Neural progenitor cell (in vitro differentiated cells): ENCODE data around the gene TAF4. TPM values are rescaled to one million over a fixed set of nuclear protein-coding genes. Genes with fewer than 3 reads are reported as not detected.
"Not testable (repeated sequence)": the region's sequence is repeated elsewhere in the genome, so short reads cannot be mapped to it uniquely, and the experiment has no call there.

Experiments
- DNase-seq: peaks from one replicate; pipeline ENCODE4 v3.0.0-alpha.2; 2016; ENCODE audit warnings: low spot score
- H2AFZ ChIP-seq: fragments of 200-600 bp; sonication (generic); replicated peaks from 2 replicates; pipeline ENCODE4 v1.6.1; 2016; ENCODE audit warnings: antibody characterized with exemption
- H3F3A ChIP-seq: fragments of 200-600 bp; sonication (generic); 2 replicates; pipeline ENCODE4 v1.6.1; 2016; ENCODE audit warnings: antibody characterized with exemption, low read depth
- H3K27ac ChIP-seq: fragments of 200-600 bp; sonication (generic); 2 replicates; pipeline ENCODE4 v1.5.1; 2016; ENCODE audit warnings: mild to moderate bottlenecking
- H3K27me3 ChIP-seq: fragments of 200-600 bp; sonication (generic); 2 replicates; pipeline ENCODE4 v1.6.1; 2016; ENCODE audit warnings: mild to moderate bottlenecking, moderate library complexity
- H3K36me3 ChIP-seq: fragments of 200-600 bp; sonication (generic); 2 replicates; pipeline ENCODE4 v1.5.1; 2016
- H3K4me1 ChIP-seq: fragments of 200-600 bp; sonication (generic); 2 replicates; pipeline ENCODE4 v1.6.1; 2016; ENCODE audit warnings: mixed run types
- H3K4me2 ChIP-seq: fragments of 200-600 bp; sonication (generic); 2 replicates; pipeline ENCODE4 v1.6.1; 2016
- H3K4me3 ChIP-seq: fragments of 200-600 bp; sonication (generic); 2 replicates; pipeline ENCODE4 v1.5.1; 2016
- H3K79me2 ChIP-seq: fragments of 200-600 bp; sonication (generic); 2 replicates; pipeline ENCODE4 v1.6.1; 2016; ENCODE audit warnings: low read depth
- H3K9ac ChIP-seq: fragments of 200-600 bp; sonication (generic); 2 replicates; pipeline ENCODE4 v1.6.1; 2016
- H3K9me3 ChIP-seq: fragments of 200-600 bp; sonication (generic); 2 replicates; pipeline ENCODE4 v1.5.1; 2016; ENCODE audit warnings: low read depth
- H4K20me1 ChIP-seq: fragments of 200-600 bp; sonication (generic); 2 replicates; pipeline ENCODE4 v1.6.1; 2016; ENCODE audit warnings: low read depth
- H3K27ac Mint-ChIP-seq: 3 replicates; pipeline ENCODE4 v1.8.0; 2021; ENCODE audit warnings: mixed read lengths
- H3K27me3 Mint-ChIP-seq: 2 replicates; pipeline ENCODE4 v1.8.0; 2022; ENCODE audit warnings: low read depth, mild to moderate bottlenecking, inconsistent platforms, moderate library complexity, mixed read lengths; ENCODE audit not compliant: insufficient read depth
- H3K36me3 Mint-ChIP-seq: 3 replicates; pipeline ENCODE4 v1.8.0; 2021; ENCODE audit warnings: mixed read lengths
- H3K4me1 Mint-ChIP-seq: 3 replicates; pipeline ENCODE4 v1.8.0; 2021; ENCODE audit warnings: mixed read lengths
- H3K4me3 Mint-ChIP-seq: 3 replicates; pipeline ENCODE4 v1.8.0; 2021; ENCODE audit warnings: mild to moderate bottlenecking, moderate library complexity, mixed read lengths
- H3K9me3 Mint-ChIP-seq: 3 replicates; pipeline ENCODE4 v1.8.0; 2020; ENCODE audit warnings: mixed read lengths
- EZH2 ChIP-seq: fragments of 200-600 bp; sonication (generic); IDR thresholded peaks from 2 replicates; pipeline ENCODE4 v1.6.1; 2017; ENCODE audit warnings: antibody characterized with exemption, mild to moderate bottlenecking, moderate library complexity
- EZH2phosphoT487 ChIP-seq: fragments of 200-600 bp; sonication (generic); IDR thresholded peaks from 2 replicates; pipeline ENCODE4 v1.6.1; 2017; ENCODE audit warnings: antibody characterized with exemption
- total RNA-seq: library from RNA; depleted of rRNA; stranded (reverse); fragments of >200 nt; gene quantifications from 2 replicates; pipeline ENCODE4 v1.2.3, GENCODE V29; 2015; ENCODE audit warnings: low replicate concordance
- TF ChIP-seq, protein P1 (sequence below): fragments of 200-600 bp; sonication (generic); IDR thresholded peaks from 2 replicates; pipeline ENCODE4 v1.5.1; 2017; ENCODE audit warnings: antibody characterized with exemption, mild to moderate bottlenecking

TAF4 gene
- total RNA-seq, 1 donor from 2014 or later, result 9.9 TPM

DNA sequence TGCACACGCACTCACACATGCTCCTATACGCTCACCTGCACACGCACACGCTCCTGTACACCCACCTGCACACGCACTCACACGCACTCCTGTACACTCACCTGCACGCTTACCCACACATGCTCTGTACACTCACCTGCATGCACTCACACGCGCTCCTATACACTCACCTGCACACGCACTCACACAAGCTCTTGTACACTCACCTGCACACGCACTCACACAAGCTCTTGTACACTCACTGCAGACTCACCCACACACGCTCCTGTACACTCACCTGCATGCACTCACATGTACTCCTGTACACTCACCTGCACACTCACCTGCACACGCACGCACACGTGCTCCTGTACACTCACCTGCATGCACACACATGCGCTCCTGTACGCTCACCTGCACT is 22.0 kb upstream of the TAF4 start:
- Mint-ChIP-seq H3K4me1 (no peaks in the 10 kb centered on the region), H3K9me3 (no peaks in the 10 kb centered on the region)

DNA sequence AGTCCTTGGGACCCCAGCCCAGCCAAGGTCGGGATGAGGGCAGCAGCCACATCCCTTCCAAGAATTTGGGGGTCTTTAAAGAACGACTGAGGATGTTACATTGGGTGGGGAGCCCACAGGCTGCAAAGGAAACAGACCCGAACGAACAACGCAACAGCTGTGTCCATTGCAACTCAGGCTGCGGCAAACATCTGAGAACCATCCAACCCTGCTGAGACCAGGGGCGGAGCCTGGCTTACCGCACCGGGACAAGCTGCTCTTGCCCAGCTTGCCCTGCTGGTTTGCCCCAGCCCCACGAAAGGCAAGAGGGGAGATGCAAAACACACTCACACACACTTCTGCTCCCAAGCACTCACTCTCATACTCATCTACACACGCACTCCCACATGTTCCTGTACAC is 21.5 kb upstream of the TAF4 start:
- Histone ChIP-seq H3K4me1 (no peaks in the 10 kb centered on the region), H4K20me1 (no peaks in the 10 kb centered on the region), H3K27ac (no peak overlapping the region), H3K4me3 (no peak overlapping the region), H3K27me3 (no peaks in the 10 kb centered on the region), H3K9me3 (no peaks in the 10 kb centered on the region), H3K4me2 (no peak overlapping the region), H3K36me3 (no peaks in the 10 kb centered on the region), H2AFZ (peak overlapping the region; percentile 22), H3K9ac (no peak overlapping the region), H3F3A (no peaks in the 10 kb centered on the region), H3K79me2 (no peaks in the 10 kb centered on the region)
- Mint-ChIP-seq H3K36me3 (no peaks in the 10 kb centered on the region), H3K27ac (no peak overlapping the region), H3K9me3 (no peaks in the 10 kb centered on the region), H3K4me3 (no peak overlapping the region), H3K27me3 (peaks cover 9% of the 10 kb centered on the region), H3K4me1 (no peaks in the 10 kb centered on the region)
- no peak for TF ChIP-seq EZH2phosphoT487
- peak; percentile 24 for DNase-seq

More for the DNA sequence above, 22.0 kb upstream of the TAF4 start:
- H3K27me3 Mint-ChIP-seq, result peaks cover 10% of the 10 kb centered on the region
- Histone ChIP-seq H3F3A (no peaks in the 10 kb centered on the region), H3K27ac (no peak overlapping the region), H3K9ac (no peak overlapping the region), H3K36me3 (no peaks in the 10 kb centered on the region), H3K9me3 (no peaks in the 10 kb centered on the region), H3K4me3 (no peak overlapping the region), H3K4me2 (no peak overlapping the region), H3K27me3 (no peaks in the 10 kb centered on the region), H4K20me1 (no peaks in the 10 kb centered on the region), H3K4me1 (no peaks in the 10 kb centered on the region), H3K79me2 (no peaks in the 10 kb centered on the region), H2AFZ (no peak overlapping the region)
- DNase-seq, result no peak
- no peak overlapping the region for H3K4me3 Mint-ChIP-seq
- TF ChIP-seq EZH2 (no peak), EZH2phosphoT487 (no peak)
- TF ChIP-seq, protein P1, sequence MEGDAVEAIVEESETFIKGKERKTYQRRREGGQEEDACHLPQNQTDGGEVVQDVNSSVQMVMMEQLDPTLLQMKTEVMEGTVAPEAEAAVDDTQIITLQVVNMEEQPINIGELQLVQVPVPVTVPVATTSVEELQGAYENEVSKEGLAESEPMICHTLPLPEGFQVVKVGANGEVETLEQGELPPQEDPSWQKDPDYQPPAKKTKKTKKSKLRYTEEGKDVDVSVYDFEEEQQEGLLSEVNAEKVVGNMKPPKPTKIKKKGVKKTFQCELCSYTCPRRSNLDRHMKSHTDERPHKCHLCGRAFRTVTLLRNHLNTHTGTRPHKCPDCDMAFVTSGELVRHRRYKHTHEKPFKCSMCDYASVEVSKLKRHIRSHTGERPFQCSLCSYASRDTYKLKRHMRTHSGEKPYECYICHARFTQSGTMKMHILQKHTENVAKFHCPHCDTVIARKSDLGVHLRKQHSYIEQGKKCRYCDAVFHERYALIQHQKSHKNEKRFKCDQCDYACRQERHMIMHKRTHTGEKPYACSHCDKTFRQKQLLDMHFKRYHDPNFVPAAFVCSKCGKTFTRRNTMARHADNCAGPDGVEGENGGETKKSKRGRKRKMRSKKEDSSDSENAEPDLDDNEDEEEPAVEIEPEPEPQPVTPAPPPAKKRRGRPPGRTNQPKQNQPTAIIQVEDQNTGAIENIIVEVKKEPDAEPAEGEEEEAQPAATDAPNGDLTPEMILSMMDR, result no peak
- no peaks in the 10 kb centered on the region for H3K36me3 Mint-ChIP-seq
- H3K27ac Mint-ChIP-seq, result no peak overlapping the region

DNA sequence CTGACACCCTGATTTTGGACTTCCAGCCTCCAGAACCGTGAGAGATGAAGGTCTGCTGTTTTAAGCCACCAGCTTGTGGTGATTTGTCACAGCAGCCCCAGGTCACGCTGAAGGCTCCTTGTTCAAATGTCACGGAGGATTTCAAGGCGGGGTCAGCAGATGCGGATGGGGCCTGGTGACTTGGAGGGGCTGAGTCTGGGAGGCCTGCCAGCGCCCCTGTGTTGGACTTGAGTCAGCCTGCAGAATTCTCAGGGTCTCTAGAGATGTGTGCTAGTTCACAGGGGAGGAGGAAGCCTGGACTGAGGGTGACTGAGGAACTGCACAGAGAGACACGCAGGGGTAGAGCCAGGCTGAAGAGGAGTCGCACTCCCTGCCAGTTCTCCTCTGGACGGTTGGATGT is 19.5 kb upstream of the TAF4 start:
- Histone ChIP-seq H3K4me3 (no peak overlapping the region), H3K4me1 (no peaks in the 10 kb centered on the region), H3K27me3 (no peaks in the 10 kb centered on the region), H3F3A (no peaks in the 10 kb centered on the region), H3K4me2 (no peak overlapping the region), H3K79me2 (no peaks in the 10 kb centered on the region), H2AFZ (no peak overlapping the region), H4K20me1 (no peaks in the 10 kb centered on the region), H3K9ac (no peak overlapping the region), H3K27ac (no peak overlapping the region), H3K9me3 (no peaks in the 10 kb centered on the region), H3K36me3 (no peaks in the 10 kb centered on the region)
- Mint-ChIP-seq H3K4me1 (no peaks in the 10 kb centered on the region), H3K27ac (no peak overlapping the region), H3K27me3 (peaks cover 7% of the 10 kb centered on the region), H3K4me3 (no peak overlapping the region), H3K36me3 (no peaks in the 10 kb centered on the region), H3K9me3 (no peaks in the 10 kb centered on the region)
- no peak for TF ChIP-seq EZH2
- TF ChIP-seq EZH2phosphoT487, result no peak
- TF ChIP-seq, protein P1, result no peak
- no peak for DNase-seq

DNA sequence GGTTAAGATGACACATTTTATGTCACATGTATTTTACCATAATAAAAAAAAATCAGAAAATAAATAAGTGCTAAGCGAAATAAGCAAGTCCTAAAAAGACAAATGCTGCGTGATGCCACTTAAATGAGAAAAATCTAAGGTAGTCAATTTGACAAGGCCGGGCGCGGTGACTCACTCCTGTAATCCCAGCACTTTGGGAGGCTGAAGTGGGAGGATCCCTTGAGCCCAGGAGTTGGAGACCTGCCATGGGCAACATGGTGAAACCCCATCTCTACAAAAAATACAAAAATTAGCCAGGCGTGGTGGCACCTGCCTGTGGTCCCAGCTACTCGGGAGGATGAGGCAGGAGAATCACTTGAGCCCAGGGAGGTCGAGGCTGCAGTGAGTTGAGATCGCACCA is 18.5 kb upstream of the TAF4 start:
- H3K79me2 ChIP-seq, H3K36me3 Mint-ChIP-seq, H3K4me1 Mint-ChIP-seq, H3K9ac ChIP-seq, H3F3A ChIP-seq, H3K9me3 ChIP-seq, H3K4me3 Mint-ChIP-seq, H3K27me3 Mint-ChIP-seq, H4K20me1 ChIP-seq, H3K27ac Mint-ChIP-seq, H2AFZ ChIP-seq, H3K27me3 ChIP-seq, DNase-seq, H3K27ac ChIP-seq, H3K9me3 Mint-ChIP-seq, H3K4me1 ChIP-seq, H3K4me3 ChIP-seq, H3K4me2 ChIP-seq, H3K36me3 ChIP-seq: not testable (repeated sequence)
